Measurements from ENCODE around the gene UAP1L1. TPM values are rescaled to one million over a fixed set of nuclear protein-coding genes. Genes with fewer than 3 reads are reported as not detected.

The UAP1L1 gene
- total RNA-seq, 4 donors from 2014 or later, result 3.6 to 5.8 (median 5.0) TPM

GRCh38 chr9:137129456-137130175 is 52.3 kb downstream of the UAP1L1 start:
- peak overlapping the region; percentile 54 to 76 (median 62) for H3K27ac ChIP-seq (replicated peaks in 1 of 4)
- peaks cover 0 to 44% (median 5%) of the 10 kb centered on the region in 4 donors for H3K27me3 ChIP-seq
- peak; percentile 61 to 77 for TF ChIP-seq POLR2AphosphoS5 (IDR thresholded peaks at IDR 0.05)
- no peak for TF ChIP-seq CTCF (IDR thresholded peaks at IDR 0.05)
- H3K9me3 ChIP-seq, result peaks cover 0 to 14% (median 6%) of the 10 kb centered on the region in 4 donors
- peak overlapping the region; percentile 63 to 73 (median 67) for H3K4me3 ChIP-seq
- intact Hi-C loops (cut with DNase I), result no loop called here
- DNase-seq (ENCODE audit: extremely low spot score), result peak; percentile 93
- WGBS, result no CpG with 5 or more reads among the region's 86 CpGs
- H3K4me1 ChIP-seq, result peaks cover 17 to 38% (median 32%) of the 10 kb centered on the region in 4 donors
- H3K36me3 ChIP-seq, result no peaks in the 10 kb centered on the region

GRCh38 chr9:137130176-137130755 is 52.9 kb downstream of the UAP1L1 start:
- TF ChIP-seq POLR2AphosphoS5 (IDR thresholded peaks at IDR 0.05) (no peak), CTCF (IDR thresholded peaks at IDR 0.05) (no peak), EP300 (IDR thresholded peaks at IDR 0.05) (no peak), POLR2A (IDR thresholded peaks at IDR 0.05; ENCODE audit: low read depth) (no peak)
- Histone ChIP-seq H3K9me3 (peaks cover 0 to 14% (median 6%) of the 10 kb centered on the region in 4 donors), H3K27me3 (peaks cover 0 to 49% (median 5%) of the 10 kb centered on the region in 4 donors), H3K4me3 (peak overlapping the region; percentile 63 to 73 (median 67)), H3K36me3 (no peaks in the 10 kb centered on the region), H3K4me1 (peaks cover 17 to 38% (median 32%) of the 10 kb centered on the region in 4 donors), H3K27ac (replicated peaks in 1 of 4) (peak overlapping the region; percentile 54 to 76 (median 62))
- intact Hi-C loops (cut with DNase I), result no loop called here
- 10% methylated on average over 23 of the region's 58 CpGs for WGBS
- no peak for DNase-seq (ENCODE audit: extremely low spot score)

Small RNA genes within 50 kb of the gene (small RNA-seq; reads per million reads assigned to genes)
- gene RF00153, result 0 reads per million in 3 donors

Other genes with a start within 250 kb of the UAP1L1 start
- 10 to 100 TPM in 3 of 4 donors, 1 to 10 TPM in 1; 3.3 to 14.0 (median 11.4) TPM for gene AJM1, start 235.0 kb upstream of the UAP1L1 start, total RNA-seq
- gene PHPT1, start 228.1 kb upstream of the UAP1L1 start, total RNA-seq, result 10 to 100 TPM; 43.4 to 84.1 (median 53.9) TPM
- 1 to 10 TPM; 1.7 to 4.7 (median 2.1) TPM for gene MAMDC4, start 225.2 kb upstream of the UAP1L1 start, total RNA-seq
- 100 to 1,000 TPM; 233 to 283 (median 247) TPM for gene EDF1, start 211.2 kb upstream of the UAP1L1 start, total RNA-seq
- 10 to 100 TPM in 2 of 4 donors, 1 to 10 TPM in 2; 6.6 to 15.5 (median 12.4) TPM for gene TRAF2, start 191.0 kb upstream of the UAP1L1 start, total RNA-seq
- 100 to 1,000 TPM; 238 to 303 (median 267) TPM for gene FBXW5, start 132.8 kb upstream of the UAP1L1 start, total RNA-seq
- gene C8G, start 132.3 kb upstream of the UAP1L1 start, total RNA-seq, result not detected
- gene LCN12, start 125.2 kb upstream of the UAP1L1 start, total RNA-seq, result not detected
- 10 to 100 TPM; 10.4 to 77.9 (median 51.6) TPM for gene PTGDS, start 100.0 kb upstream of the UAP1L1 start, total RNA-seq
- under 1 TPM in 3 of 4 donors, not detected in 1; 0.11 to 0.42 (median 0.39) TPM for gene LCNL1, start 94.5 kb upstream of the UAP1L1 start, total RNA-seq
- 10 to 100 TPM; 28.8 to 39.9 (median 37.8) TPM for gene PAXX, start 85.1 kb upstream of the UAP1L1 start, total RNA-seq
- 1 to 10 TPM in 2 of 4 donors, not detected in 2; 1.4 to 2.5 TPM for gene CLIC3, start 80.9 kb upstream of the UAP1L1 start, total RNA-seq
- 10 to 100 TPM; 17.4 to 30.9 (median 21.6) TPM for gene ABCA2, start 49.3 kb upstream of the UAP1L1 start, total RNA-seq
- gene FUT7, start 45.4 kb upstream of the UAP1L1 start, total RNA-seq, result under 1 TPM in 2 of 4 donors, not detected in 2; 0.32 to 0.83 TPM
- gene NPDC1, start 31.3 kb upstream of the UAP1L1 start, total RNA-seq, result 100 to 1,000 TPM in 2 of 4 donors, 10 to 100 TPM in 2; 45.3 to 119 (median 91.5) TPM
- gene ENTPD2, start 23.5 kb upstream of the UAP1L1 start, total RNA-seq, result 1 to 10 TPM in 2 of 4 donors, under 1 TPM in 2; 0.42 to 1.2 (median 1.0) TPM
- under 1 TPM in 3 of 4 donors, not detected in 1; 0.17 to 0.40 (median 0.26) TPM for gene SAPCD2, start 7.0 kb upstream of the UAP1L1 start, total RNA-seq
- gene MAN1B1, start 9.5 kb downstream of the UAP1L1 start, total RNA-seq, result 10 to 100 TPM; 22.4 to 36.6 (median 27.0) TPM
- 100 to 1,000 TPM in 2 of 4 donors, 10 to 100 TPM in 2; 90.1 to 121 (median 104) TPM for gene DPP7, start 37.2 kb downstream of the UAP1L1 start, total RNA-seq
- under 1 TPM in 3 of 4 donors, not detected in 1; 0.11 to 0.50 (median 0.19) TPM for gene GRIN1, start 61.6 kb downstream of the UAP1L1 start, total RNA-seq
- gene LRRC26, start 92.5 kb downstream of the UAP1L1 start, total RNA-seq, result not detected
- gene TMEM210, start 94.5 kb downstream of the UAP1L1 start, total RNA-seq, result not detected
- gene ANAPC2, start 111.0 kb downstream of the UAP1L1 start, total RNA-seq, result 10 to 100 TPM; 18.7 to 28.7 (median 25.1) TPM
- gene SSNA1, start 111.2 kb downstream of the UAP1L1 start, total RNA-seq, result 10 to 100 TPM; 58.2 to 99.5 (median 76.7) TPM
- gene TPRN, start 123.2 kb downstream of the UAP1L1 start, total RNA-seq, result 10 to 100 TPM in 1 of 4 donors, 1 to 10 TPM in 3; 4.1 to 12.6 (median 7.7) TPM
- gene TMEM203, start 128.1 kb downstream of the UAP1L1 start, total RNA-seq, result 10 to 100 TPM; 28.8 to 45.8 (median 34.8) TPM
- gene NDOR1, start 128.2 kb downstream of the UAP1L1 start, total RNA-seq, result 10 to 100 TPM in 1 of 4 donors, 1 to 10 TPM in 3; 6.5 to 12.3 (median 8.0) TPM
- gene RNF208, start 144.7 kb downstream of the UAP1L1 start, total RNA-seq, result 1 to 10 TPM; 1.2 to 4.2 (median 2.4) TPM
- under 1 TPM in 3 of 4 donors, not detected in 1; 0.33 to 0.45 (median 0.40) TPM for gene CYSRT1, start 147.7 kb downstream of the UAP1L1 start, total RNA-seq
- gene RNF224, start 150.0 kb downstream of the UAP1L1 start, total RNA-seq, result not detected
- not detected for gene SLC34A3, start 153.4 kb downstream of the UAP1L1 start, total RNA-seq
- gene TUBB4B, start 163.8 kb downstream of the UAP1L1 start, total RNA-seq, result 100 to 1,000 TPM; 227 to 469 (median 304) TPM
- not detected for gene STPG3, start 173.8 kb downstream of the UAP1L1 start, total RNA-seq
- 10 to 100 TPM; 26.6 to 73.2 (median 48.8) TPM for gene NELFB, start 177.8 kb downstream of the UAP1L1 start, total RNA-seq
- gene TOR4A, start 200.2 kb downstream of the UAP1L1 start, total RNA-seq, result 1 to 10 TPM; 5.0 to 9.2 (median 7.3) TPM
- 10 to 100 TPM in 1 of 4 donors, 1 to 10 TPM in 3; 2.9 to 10.3 (median 7.2) TPM for gene NRARP, start 224.8 kb downstream of the UAP1L1 start, total RNA-seq

Data from esophagus muscularis mucosa (tissue), 4 donors.